Esophagus squamous epithelium (tissue), 5 donors: ENCODE measurements around the gene NMUR2. TPM values are rescaled to one million over a fixed set of nuclear protein-coding genes. Genes with fewer than 3 reads are reported as not detected.

Source experiments
- DNase-seq: peaks from one replicate; lab custom pipeline; 2025; lab: John Stamatoyannopoulos, UW
- H3K27ac ChIP-seq, 4 donors: fragments of 200-600 bp; sonication (generic); one replicate each; pipeline ENCODE4 v1.5.1; 2016 to 2019; ENCODE audit warnings: mild to moderate bottlenecking in 1 of 4
- H3K27me3 ChIP-seq, 4 donors: fragments of 200-600 bp; sonication (generic); 1 replicate in 3 of 4; 2 replicates in 1 of 4; pipeline versions ENCODE4 v1.5.1 to v1.6.0; 2017 to 2021; ENCODE audit warnings: antibody characterized with exemption in 1 of 4
- H3K36me3 ChIP-seq, 3 donors: fragments of 200-600 bp; sonication (generic); one replicate each; pipeline ENCODE4 v1.5.1; 2016 to 2019
- H3K4me1 ChIP-seq, 3 donors: fragments of 200-600 bp; sonication (generic); one replicate each; pipeline ENCODE4 v1.5.1; 2017 to 2019
- H3K4me3 ChIP-seq, 4 donors: fragments of 200-600 bp; sonication (generic); 1 replicate in 3 of 4; 2 replicates in 1 of 4; pipeline ENCODE4 v1.5.1; 2016 to 2019; ENCODE audit warnings: mild to moderate bottlenecking in 2 of 4, moderate library complexity in 1 of 4
- H3K9me3 ChIP-seq, 3 donors: fragments of 200-600 bp; sonication (generic); one replicate each; pipeline ENCODE4 v1.5.1; 2016 to 2019
- POLR2A ChIP-seq, 4 donors: fragments of 450-650 bp; IDR thresholded peaks; one replicate each; pipeline ENCODE4 v1.6.1; 2017; ENCODE audit warnings: antibody characterized with exemption in 4 of 4, mild to moderate bottlenecking in 4 of 4, moderate library complexity in 3 of 4
- WGBS, 2 donors: methylation state at CpG; one replicate each; pipeline ENCODE4 v1.1.5; 2018; 5-methylcytosine and 5-hydroxymethylcytosine counted together
- intact Hi-C: fragments of 100-400 bp; cut with DNase I; formaldehyde crosslinking; loops from one replicate; pipeline ENCODE4 v1.15.0; 2022
- total RNA-seq, 4 donors: library from RNA; depleted of rRNA; stranded (reverse); fragments of >200 nt; gene quantifications; one replicate each; pipeline ENCODE4 v1.1.0, GENCODE V29; 2016
- TF ChIP-seq, protein P1 (sequence below), 6 experiments: fragments of 450-650 bp in 4 of 6; fragments of 200-600 bp in 2 of 6; sonication (generic) in 2 of 6; IDR thresholded peaks; one replicate each; pipeline ENCODE4 v1.5.1; 2016 to 2019; ENCODE audit warnings: antibody characterized with exemption in 6 of 6, mild to moderate bottlenecking in 4 of 6, moderate library complexity in 4 of 6
- donor health status: DM: yes; HTN: yes; CAD: no.

Gene NMUR2, protein sequence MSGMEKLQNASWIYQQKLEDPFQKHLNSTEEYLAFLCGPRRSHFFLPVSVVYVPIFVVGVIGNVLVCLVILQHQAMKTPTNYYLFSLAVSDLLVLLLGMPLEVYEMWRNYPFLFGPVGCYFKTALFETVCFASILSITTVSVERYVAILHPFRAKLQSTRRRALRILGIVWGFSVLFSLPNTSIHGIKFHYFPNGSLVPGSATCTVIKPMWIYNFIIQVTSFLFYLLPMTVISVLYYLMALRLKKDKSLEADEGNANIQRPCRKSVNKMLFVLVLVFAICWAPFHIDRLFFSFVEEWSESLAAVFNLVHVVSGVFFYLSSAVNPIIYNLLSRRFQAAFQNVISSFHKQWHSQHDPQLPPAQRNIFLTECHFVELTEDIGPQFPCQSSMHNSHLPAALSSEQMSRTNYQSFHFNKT
- total RNA-seq = not detected

DNA sequence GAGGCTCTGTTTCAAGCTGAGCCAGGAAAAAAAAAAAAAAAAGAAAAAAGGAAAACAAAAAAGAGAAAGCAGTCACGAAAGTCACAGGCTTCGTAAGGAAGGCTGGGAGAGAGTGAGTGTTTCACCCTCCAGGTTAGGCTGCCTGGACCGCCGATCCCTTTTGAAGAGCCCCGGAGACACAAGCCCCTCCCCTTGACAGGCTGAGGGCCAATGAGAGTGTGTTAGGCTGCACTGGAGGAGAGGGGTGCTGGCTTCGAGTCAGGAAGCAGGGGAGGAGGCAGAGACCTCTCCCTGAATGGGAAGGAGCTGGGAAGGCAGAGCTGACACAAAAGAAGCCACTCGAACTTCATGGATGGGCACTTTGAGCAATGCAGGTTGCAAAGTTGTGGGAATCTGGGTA, at the start of gene NMUR2:
NMUR2 (minus strand) TSS at position 135 of the 400 bp plus-strand sequence. CDS start 166 bp downstream, outside the sequence.
- Histone ChIP-seq H3K27ac (no peak within 1 kb of the TSS), H3K4me1 (no peaks in the 10 kb centered on the region), H3K36me3 (no peaks in the 10 kb centered on the region), H3K4me3 (no peak within 1 kb of the TSS), H3K9me3 (no peaks in the 10 kb centered on the region), H3K27me3 (no peaks in the 10 kb centered on the region)
- intact Hi-C loops = no loop called here
- TF ChIP-seq POLR2A (IDR thresholded peaks at IDR 0.05) = no peak
- TF ChIP-seq, protein P1, sequence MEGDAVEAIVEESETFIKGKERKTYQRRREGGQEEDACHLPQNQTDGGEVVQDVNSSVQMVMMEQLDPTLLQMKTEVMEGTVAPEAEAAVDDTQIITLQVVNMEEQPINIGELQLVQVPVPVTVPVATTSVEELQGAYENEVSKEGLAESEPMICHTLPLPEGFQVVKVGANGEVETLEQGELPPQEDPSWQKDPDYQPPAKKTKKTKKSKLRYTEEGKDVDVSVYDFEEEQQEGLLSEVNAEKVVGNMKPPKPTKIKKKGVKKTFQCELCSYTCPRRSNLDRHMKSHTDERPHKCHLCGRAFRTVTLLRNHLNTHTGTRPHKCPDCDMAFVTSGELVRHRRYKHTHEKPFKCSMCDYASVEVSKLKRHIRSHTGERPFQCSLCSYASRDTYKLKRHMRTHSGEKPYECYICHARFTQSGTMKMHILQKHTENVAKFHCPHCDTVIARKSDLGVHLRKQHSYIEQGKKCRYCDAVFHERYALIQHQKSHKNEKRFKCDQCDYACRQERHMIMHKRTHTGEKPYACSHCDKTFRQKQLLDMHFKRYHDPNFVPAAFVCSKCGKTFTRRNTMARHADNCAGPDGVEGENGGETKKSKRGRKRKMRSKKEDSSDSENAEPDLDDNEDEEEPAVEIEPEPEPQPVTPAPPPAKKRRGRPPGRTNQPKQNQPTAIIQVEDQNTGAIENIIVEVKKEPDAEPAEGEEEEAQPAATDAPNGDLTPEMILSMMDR (IDR thresholded peaks at IDR 0.05) = no peak
- DNase-seq = no peak
- 2 to 20% methylated on average over 7 of the region's 7 CpGs for WGBS, 2 donors

DNA sequence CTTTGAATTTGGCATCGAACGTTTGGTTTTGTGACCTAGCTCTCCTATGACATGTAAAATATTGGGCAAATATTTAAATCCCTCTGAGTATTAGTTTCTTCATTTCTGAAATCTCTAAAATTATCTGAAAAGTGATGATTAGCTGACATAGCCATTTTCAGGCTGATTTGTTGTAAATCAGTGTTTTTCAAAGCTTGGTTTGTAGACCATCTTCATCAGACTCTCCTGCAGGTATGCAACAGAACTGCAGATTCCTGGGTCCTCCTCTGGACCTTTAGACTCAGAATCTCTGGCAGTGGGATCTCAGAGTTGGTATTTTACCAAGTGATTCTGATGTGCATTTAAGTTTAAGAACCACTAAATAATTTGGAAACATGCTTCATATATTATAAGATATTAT, 38.9 kb upstream of the NMUR2 start:
- DNase-seq = no peak
- TF ChIP-seq POLR2A (IDR thresholded peaks at IDR 0.05) = no peak
- TF ChIP-seq, protein P1 (IDR thresholded peaks at IDR 0.05) = no peak
- no peaks in the 10 kb centered on the region for H3K9me3 ChIP-seq
- H3K4me3 ChIP-seq = no peak overlapping the region
- no peaks in the 10 kb centered on the region for H3K27me3 ChIP-seq
- 58 to 71% methylated on average over 2 of the region's 2 CpGs for WGBS, 2 donors
- H3K27ac ChIP-seq = no peak overlapping the region
- intact Hi-C loops = no loop called here
- no peaks in the 10 kb centered on the region for H3K4me1 ChIP-seq
- no peaks in the 10 kb centered on the region for H3K36me3 ChIP-seq

DNA sequence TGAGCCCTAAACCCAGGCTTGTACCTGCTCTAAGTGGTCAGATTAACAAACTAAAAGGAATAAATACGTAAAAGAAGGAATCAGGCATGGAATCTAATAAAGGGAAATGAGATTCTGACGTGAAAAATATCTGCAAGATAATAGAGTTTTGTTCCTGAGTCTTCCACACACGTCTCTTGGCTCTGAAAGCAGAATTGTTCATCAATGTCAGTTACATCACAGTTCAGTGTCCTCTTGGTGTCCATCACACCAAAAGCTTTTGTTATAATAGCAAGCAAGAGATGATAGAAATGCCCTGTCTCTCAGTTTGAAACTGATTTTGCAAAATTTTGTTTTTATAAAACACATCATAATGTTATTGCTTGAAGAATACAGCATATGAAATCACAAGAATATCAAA, 34.7 kb upstream of the NMUR2 start:
- Histone ChIP-seq H3K4me1 (no peaks in the 10 kb centered on the region), H3K9me3 (no peaks in the 10 kb centered on the region), H3K27me3 (no peaks in the 10 kb centered on the region), H3K36me3 (no peaks in the 10 kb centered on the region), H3K27ac (no peak overlapping the region), H3K4me3 (no peak overlapping the region)
- intact Hi-C loops = no loop called here
- DNase-seq = no peak
- WGBS, 2 donors = 41 to 44% methylated on average over 3 of the region's 3 CpGs
- TF ChIP-seq POLR2A (IDR thresholded peaks at IDR 0.05) = no peak
- TF ChIP-seq, protein P1 (IDR thresholded peaks at IDR 0.05) = no peak

DNA sequence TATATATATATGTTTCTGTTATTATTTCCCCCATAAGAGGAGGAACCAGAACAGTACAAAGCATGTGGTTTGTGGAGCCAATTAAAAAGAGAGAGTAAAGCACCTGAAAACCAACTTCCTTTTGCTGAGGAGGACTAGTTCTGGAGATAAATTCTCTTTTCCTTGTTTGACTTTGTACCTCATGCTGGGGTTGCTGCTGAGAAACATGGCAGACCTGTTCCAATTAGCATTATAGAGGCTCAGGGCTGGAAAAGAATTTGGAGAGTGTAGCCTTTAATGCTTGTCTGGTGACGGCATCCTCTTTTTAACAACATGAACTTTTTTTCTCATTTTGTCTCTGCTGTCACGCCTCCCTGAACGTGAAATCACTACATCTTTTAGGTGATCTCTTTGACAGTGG, 32.8 kb upstream of the NMUR2 start:
- Histone ChIP-seq H3K4me3 (no peak overlapping the region), H3K27ac (no peak overlapping the region), H3K36me3 (no peaks in the 10 kb centered on the region), H3K27me3 (no peaks in the 10 kb centered on the region), H3K4me1 (no peaks in the 10 kb centered on the region), H3K9me3 (no peaks in the 10 kb centered on the region)
- WGBS, 2 donors = 37 to 49% methylated on average over 3 of the region's 3 CpGs
- intact Hi-C loops = no loop called here
- TF ChIP-seq, protein P1 (IDR thresholded peaks at IDR 0.05) = no peak
- no peak for TF ChIP-seq POLR2A (IDR thresholded peaks at IDR 0.05)
- DNase-seq = no peak

DNA sequence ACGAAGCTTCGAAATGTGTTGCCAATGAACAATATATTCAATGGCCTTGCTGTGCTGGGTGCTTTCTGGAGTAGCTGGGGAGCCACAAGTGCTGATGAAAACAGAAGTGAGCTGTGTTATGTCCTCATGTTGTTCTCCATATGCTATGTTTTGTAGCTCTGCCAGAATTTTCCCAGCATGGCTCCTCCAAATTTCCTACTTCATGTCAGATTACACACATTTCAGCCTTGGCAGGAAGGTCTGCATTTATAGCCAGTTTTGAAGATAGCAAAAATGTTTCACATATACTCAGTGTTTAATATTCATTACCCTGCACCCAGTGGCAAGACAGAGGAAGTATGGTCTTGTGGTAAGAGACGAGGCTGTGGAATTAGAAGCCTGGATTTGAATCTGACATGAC, 22.6 kb upstream of the NMUR2 start:
- intact Hi-C loops = no loop called here
- Histone ChIP-seq H3K36me3 (no peaks in the 10 kb centered on the region), H3K9me3 (no peaks in the 10 kb centered on the region), H3K4me3 (no peak overlapping the region), H3K27me3 (no peaks in the 10 kb centered on the region), H3K27ac (no peak overlapping the region), H3K4me1 (no peaks in the 10 kb centered on the region)
- no peak for DNase-seq
- 47 to 55% methylated on average over 3 of the region's 3 CpGs for WGBS, 2 donors
- TF ChIP-seq POLR2A (IDR thresholded peaks at IDR 0.05) = no peak
- TF ChIP-seq, protein P1 (IDR thresholded peaks at IDR 0.05) = no peak
